ENCODE data around the gene DDI2.
A peak's percentile ranks its signal among the peaks of the same experiment; 100 is the strongest.

Gene DDI2

DNA sequence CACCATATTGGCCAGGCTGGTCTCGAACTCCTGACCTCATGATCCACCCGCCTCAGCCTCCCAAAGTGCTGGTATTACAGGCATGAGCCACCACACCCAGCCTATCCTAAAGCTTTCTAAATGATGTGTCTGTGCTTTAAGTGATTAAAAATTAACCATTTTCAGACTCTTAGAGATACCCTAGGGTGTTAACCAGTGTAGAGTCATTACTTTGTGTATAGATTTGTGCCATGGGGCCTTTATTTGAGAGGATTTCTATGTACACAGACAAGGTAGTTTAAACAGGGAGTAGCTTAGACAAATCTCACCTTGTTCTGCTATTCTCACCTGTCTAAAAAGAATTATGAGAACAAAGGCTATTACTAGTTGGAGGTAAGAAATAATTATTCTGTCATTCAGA lies 54.2 kb downstream of the DDI2 start:
- no peaks in the 10 kb centered on the region for H3K4me1 Mint-ChIP-seq (ENCODE audit: low read depth)
- H3K27me3 Mint-ChIP-seq: no peaks in the 10 kb centered on the region
- no peak overlapping the region for H3K4me3 Mint-ChIP-seq
- DNase-seq: no peak
- H3K9me3 Mint-ChIP-seq: no peaks in the 10 kb centered on the region
- H3K27ac Mint-ChIP-seq: no peak overlapping the region
- H3K36me3 Mint-ChIP-seq (ENCODE audit: low read depth): peaks cover 8% of the 10 kb centered on the region

DNA sequence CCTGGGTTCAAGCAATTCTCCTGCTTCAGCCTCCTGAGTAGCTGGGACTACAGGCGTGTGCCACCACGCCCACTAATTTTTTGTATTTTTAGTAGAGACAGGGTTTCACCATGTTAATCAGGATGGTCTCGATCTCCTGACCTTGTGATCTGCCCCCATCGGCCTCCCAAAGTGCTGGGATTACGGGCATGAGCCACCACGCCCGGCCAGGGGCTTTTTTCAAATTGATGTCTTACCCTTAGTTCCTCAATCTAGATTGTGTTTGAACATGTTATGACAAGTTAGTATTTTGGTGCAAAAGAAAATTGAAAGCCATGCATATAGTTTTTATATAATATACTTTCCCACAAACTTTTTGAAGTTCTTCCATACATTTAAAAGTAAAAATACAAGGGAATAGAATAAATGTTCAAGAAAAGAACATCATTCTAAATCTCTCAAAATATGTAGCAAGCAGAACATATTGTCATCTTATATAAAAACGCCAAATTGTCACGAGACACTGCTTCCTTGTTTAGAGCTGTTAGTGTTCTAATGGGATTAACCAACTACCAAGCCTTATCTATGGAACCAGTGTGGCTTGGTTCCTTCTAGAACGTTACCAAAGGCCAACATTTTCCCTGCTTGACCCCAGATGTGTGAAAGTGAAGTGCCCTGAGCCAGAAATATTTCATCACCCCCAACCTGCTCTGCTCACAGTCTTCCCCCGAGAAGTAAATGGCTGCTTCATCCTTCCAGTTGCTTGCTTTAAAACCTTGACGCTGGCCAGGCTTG lies 57.3 kb downstream of the DDI2 start:
- no peaks in the 10 kb centered on the region for H3K36me3 Mint-ChIP-seq (ENCODE audit: low read depth)
- no peaks in the 10 kb centered on the region for H3K27me3 Mint-ChIP-seq
- no peak overlapping the region for H3K4me3 Mint-ChIP-seq
- no peak for DNase-seq
- no peaks in the 10 kb centered on the region for H3K9me3 Mint-ChIP-seq
- no peak overlapping the region for H3K27ac Mint-ChIP-seq
- H3K4me1 Mint-ChIP-seq (ENCODE audit: low read depth): peaks cover 5% of the 10 kb centered on the region

DNA sequence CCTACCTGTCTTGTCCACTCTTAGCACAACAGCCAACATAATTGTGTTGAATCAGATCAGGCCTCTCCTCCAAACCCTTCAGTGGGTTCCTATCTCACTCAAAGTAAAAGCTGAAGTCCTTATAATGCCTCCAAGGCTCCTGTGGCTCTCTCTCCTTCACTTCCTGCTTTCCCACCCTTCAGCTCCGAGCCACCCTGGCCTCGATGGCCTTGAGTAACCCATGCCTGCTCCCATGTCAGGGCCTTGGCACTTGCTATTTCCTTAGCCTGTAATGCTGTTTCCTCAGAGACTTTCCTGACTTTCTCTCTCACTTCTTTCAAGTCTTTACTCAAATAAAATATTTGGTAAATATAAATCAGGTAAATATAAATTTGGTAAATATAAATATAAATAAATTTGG lies 58.8 kb downstream of the DDI2 start:
- Mint-ChIP-seq H3K36me3 (ENCODE audit: low read depth) (no peaks in the 10 kb centered on the region), H3K27ac (no peak overlapping the region), H3K4me3 (no peak overlapping the region), H3K9me3 (no peaks in the 10 kb centered on the region), H3K4me1 (ENCODE audit: low read depth) (peaks cover 19% of the 10 kb centered on the region), H3K27me3 (no peaks in the 10 kb centered on the region)
- DNase-seq: no peak

DNA sequence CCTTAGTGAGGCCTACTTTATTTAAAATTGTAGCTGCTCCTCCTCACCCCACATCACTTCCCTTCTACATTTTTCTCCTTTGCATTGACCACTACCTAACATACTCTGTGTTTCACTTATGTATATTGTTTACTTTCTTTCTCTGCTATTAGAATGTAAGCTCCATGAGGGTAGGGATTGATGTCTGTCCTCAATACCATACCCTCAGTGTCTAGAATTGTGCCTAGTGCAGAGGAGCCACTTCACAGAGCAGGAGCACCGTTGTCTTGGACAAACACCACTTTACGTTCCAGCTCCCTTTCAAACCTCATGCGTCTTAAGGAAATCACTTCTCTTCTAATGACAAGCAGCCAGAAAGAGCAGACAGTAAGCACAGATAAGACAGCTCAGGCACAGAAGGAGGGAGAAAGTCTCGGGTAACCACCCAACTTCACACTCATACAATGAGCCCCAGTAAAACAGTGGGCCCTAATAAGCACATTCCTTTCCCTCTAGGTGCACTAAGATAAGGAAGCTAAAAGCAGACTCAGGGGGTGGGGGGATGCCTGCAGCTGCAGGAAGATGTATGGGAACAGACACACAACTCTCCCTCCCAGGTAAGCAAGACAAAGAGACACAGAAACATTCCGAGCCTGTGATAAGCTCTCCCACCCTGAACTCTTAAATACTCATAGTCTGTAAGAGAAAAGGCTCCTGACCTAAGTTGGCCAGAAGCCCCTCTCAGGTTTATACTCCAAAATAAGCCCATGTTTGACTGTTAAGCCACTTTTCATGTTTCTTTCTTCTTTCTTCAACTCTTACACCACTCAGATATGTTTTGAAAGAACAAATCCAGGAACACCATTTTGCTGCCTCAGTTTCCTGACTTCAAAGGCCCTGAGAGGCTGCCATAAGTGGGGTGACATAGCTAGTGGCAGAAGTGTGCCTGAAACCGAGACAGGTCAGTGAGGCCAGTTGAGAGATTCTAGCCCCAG lies 59.7 kb downstream of the DDI2 start:
- Mint-ChIP-seq H3K36me3 (ENCODE audit: low read depth) (no peaks in the 10 kb centered on the region), H3K27ac (no peak overlapping the region), H3K9me3 (no peaks in the 10 kb centered on the region)

DNA sequence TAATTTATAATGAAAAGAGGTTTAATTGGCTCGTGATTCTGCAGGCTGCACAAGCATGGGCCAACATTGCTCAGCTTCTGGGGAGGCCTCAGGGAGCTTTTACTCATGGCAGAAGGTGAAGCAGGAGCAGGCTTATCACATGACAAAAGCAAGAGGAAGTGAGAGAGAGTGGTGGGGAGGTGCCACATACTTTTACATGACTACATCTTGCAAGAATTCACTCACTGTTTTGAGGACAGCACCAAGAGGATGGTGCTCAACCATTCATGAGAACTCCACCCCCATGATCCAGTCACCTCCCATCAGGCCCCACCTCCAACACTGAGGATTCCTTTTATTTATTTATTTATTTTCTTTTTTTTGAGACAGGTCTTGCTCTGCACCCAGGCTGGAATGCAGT lies 61.3 kb downstream of the DDI2 start:
- H3K27me3 Mint-ChIP-seq: no peaks in the 10 kb centered on the region
- H3K9me3 Mint-ChIP-seq: no peaks in the 10 kb centered on the region
- no peak overlapping the region for H3K4me3 Mint-ChIP-seq
- peaks cover 26% of the 10 kb centered on the region for H3K4me1 Mint-ChIP-seq (ENCODE audit: low read depth)
- no peaks in the 10 kb centered on the region for H3K36me3 Mint-ChIP-seq (ENCODE audit: low read depth)
- H3K27ac Mint-ChIP-seq: no peak overlapping the region
- no peak for DNase-seq

More for the DNA sequence above, 59.7 kb downstream of the DDI2 start:
- Mint-ChIP-seq H3K27me3 (no peaks in the 10 kb centered on the region), H3K4me1 (ENCODE audit: low read depth) (peaks cover 26% of the 10 kb centered on the region), H3K4me3 (no peak overlapping the region)
- no peak for DNase-seq

DNA sequence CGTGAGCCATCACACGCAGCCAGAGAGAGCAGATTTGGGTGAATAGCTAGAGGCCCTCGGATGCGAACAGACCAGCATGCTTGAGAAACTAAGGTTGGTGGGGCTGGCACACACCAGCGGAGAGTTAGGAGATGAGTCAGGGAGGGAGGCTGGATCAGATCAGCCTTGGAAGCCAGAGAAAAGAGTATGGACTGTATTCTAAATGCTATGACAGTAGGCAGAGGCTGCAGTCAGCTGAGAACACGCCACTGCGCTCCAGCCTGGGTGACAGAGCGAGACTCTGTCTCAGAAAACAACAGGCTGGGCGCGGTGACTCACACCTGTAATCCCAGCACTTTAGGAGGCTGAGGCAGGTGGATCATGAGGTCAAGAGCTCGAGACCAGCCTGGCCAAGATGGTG lies 62.9 kb downstream of the DDI2 start:
- H3K4me1 Mint-ChIP-seq (ENCODE audit: low read depth): peaks cover 28% of the 10 kb centered on the region
- H3K36me3 Mint-ChIP-seq (ENCODE audit: low read depth): peaks cover 4% of the 10 kb centered on the region
- no peaks in the 10 kb centered on the region for H3K9me3 Mint-ChIP-seq
- H3K4me3 Mint-ChIP-seq: no peak overlapping the region
- H3K27me3 Mint-ChIP-seq: no peaks in the 10 kb centered on the region
- H3K27ac Mint-ChIP-seq: peak overlapping the region; percentile 67
- no peak for DNase-seq

DNA sequence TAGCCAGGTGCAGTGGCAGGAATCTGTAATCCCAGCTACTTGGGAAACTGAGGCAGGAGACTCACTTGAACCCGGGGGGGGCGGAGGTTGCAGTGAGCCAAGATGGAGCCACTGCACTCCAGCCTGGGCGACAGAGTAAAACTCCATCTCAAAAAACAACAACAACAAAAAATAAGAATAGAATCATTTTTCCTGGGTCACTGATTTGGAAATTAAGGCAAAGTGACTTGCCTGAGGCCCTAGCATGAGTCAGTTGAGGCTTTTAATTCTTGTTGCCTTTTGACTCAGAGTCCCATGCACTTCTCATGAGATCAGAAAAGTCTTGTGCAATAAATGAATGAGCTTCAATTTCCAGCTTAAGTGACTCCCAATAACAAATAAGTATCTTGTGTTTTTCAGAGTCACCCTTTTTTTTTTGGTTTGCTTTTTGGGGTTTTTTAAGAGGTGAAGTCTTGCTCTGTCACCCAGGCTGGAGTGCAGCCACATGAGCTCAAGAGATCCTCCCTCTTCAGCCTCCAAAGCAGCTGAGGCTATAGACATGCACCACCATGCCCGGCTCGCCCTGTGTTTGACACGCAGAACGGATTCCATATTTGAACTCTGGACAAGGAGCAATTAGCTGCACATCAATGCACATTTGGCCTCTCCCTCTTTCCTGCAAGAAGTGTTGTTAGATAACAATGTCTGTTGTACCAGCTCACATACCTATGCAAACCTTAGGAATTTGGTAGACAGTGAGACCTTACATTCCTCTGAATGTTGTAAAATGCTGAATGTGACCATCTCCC lies 63.5 kb downstream of the DDI2 start:
- Mint-ChIP-seq H3K27me3 (no peaks in the 10 kb centered on the region), H3K4me3 (peak overlapping the region; percentile 38), H3K9me3 (no peaks in the 10 kb centered on the region), H3K27ac (peak overlapping the region; percentile 93), H3K36me3 (ENCODE audit: low read depth) (peaks cover 4% of the 10 kb centered on the region), H3K4me1 (ENCODE audit: low read depth) (peaks cover 32% of the 10 kb centered on the region)
- DNase-seq: no peak

DNA sequence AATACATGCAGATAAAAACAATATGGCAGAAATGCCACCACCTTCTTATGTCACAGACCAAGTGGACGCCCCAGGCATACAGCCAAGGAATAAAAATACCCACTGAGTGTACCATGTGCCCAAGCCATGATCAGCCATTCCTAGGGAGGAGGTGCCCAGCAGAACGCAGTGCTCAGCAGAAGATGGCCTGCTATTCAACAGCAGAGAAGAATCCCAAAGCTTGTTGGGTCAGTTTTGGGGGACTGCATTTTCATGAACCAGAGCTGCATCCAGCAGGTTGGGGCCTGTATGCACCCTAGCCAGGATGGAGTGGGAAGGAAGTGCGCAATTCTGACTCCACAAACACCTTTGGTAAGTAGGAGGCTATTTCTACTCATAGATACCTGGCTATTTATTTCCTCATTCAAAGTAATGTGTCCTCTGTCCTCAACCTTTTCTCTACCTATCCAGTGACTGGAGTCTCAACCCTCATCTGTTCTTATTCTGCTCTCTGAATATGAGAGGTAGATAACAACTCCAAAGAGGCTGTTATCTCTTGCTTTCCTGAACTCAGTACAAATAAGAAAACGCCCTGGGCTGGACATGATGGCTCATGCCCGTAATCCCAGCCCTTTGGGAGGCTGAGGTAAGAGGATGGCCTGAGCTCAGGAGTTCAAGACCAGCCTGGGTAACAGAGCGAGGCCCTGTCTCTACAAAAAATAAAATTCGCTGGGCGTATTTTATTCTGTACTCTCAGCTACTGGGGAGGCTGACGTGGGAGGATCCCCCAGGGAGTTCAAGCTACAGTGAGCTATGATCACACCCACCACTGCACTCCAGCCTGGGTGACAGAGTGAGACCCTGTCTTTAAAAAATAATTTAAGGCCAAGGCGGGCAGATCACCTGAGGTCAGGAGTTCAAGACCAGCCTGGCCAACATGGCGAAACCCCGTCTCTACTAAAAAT lies 64.4 kb downstream of the DDI2 start:
- DNase-seq: no peak
- Mint-ChIP-seq H3K27ac (peak overlapping the region; percentile 93), H3K36me3 (ENCODE audit: low read depth) (peaks cover 4% of the 10 kb centered on the region), H3K4me3 (no peak overlapping the region), H3K27me3 (no peaks in the 10 kb centered on the region), H3K9me3 (no peaks in the 10 kb centered on the region), H3K4me1 (ENCODE audit: low read depth) (peaks cover 37% of the 10 kb centered on the region)

DNA sequence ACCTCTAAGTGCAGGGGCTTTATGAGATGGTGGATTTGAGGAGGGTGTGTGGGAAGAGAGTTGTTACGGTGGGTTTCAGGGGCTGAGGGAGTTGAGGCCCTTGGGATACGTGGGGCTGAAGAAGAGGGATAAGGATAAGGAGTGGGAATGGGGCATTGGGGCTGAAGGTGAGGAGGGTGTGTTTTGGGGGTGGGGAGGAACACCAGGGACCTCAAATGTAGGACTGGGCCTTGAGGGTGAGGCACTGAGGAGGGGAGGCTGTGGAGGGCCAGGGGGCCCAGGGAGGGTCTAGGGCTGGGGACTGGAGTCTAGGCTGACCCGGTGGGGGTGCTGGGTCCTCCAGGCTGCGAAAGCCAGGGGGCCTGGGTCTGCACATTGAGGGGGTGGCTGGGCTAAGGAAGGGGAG lies 65.7 kb downstream of the DDI2 start:
- peaks cover 47% of the 10 kb centered on the region for H3K4me1 Mint-ChIP-seq (ENCODE audit: low read depth)
- H3K27me3 Mint-ChIP-seq: no peaks in the 10 kb centered on the region
- H3K4me3 Mint-ChIP-seq: peak overlapping the region; percentile 74
- H3K36me3 Mint-ChIP-seq (ENCODE audit: low read depth): peaks cover 10% of the 10 kb centered on the region
- DNase-seq: no peak
- H3K9me3 Mint-ChIP-seq: no peaks in the 10 kb centered on the region
- H3K27ac Mint-ChIP-seq: peak overlapping the region; percentile 88

DNA sequence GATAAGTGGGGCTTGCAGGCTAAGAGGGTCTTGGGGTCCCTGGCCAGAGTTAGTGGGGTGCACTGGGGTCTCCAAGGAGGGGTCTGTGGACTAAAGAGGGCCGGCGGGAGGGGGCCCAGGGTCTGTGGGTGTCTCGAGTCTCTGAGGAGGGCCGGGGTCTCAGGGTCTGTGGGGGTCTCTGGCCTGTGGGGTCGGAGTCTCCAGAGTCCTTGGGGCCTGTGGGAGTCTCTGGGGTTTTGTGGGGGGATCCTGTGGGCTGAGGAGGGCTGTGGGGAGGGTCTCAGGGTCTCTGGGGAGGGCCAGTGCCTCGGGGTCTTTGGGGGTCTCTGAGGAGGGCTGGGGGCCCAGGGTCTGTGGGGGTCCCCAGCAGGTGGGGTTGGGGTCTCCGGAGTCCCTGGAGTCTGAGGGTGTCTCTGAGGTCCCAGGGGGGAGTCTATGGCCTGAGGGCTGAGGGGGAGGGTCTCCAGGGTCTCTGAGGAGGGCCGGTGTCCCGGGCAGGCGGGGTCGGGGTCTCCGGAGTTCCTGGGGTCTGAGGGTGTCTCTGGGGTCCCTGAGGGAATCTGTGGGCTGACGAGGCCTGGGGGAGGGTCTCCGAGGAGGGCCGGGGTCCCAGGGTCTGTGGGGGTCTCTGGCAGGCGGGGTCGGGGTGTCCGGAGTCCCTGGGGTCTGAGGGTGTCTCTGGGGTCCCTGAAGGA lies 66.2 kb downstream of the DDI2 start:
- Mint-ChIP-seq H3K4me1 (ENCODE audit: low read depth) (peaks cover 49% of the 10 kb centered on the region), H3K36me3 (ENCODE audit: low read depth) (peaks cover 12% of the 10 kb centered on the region), H3K4me3 (peak overlapping the region; percentile 74), H3K27me3 (no peaks in the 10 kb centered on the region), H3K27ac (peak overlapping the region; percentile 88), H3K9me3 (no peaks in the 10 kb centered on the region)
- no peak for DNase-seq

DNA sequence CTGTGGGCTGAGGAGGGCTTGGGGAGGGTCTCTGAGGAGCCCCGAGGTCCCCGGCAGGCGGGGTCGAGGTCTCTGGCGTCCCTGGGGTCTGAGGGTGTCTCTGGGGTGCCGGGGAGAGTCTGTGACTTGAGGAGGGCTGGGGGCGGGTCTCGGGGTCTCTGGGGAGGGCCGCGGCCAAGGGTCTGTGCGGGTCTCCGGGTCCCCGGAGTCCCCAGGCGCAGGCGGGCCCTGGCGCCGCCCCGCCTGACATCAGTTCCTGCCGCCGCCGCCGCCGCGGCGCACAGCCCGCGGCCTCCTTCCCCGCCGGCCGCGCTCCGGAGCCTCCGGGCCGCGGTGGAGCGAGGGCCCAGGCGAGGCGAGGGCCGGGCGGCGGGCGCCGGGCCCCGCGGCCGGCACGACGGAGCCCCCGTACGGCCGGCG lies 66.8 kb downstream of the DDI2 start, which contains the start of gene PLEKHM2:
Gene PLEKHM2 (plus strand): TSS at position 279 of the 420 bp plus-strand sequence. CDS start 239 bp downstream, outside the sequence.
- Mint-ChIP-seq H3K36me3 (ENCODE audit: low read depth) (peaks cover 16% of the 10 kb centered on the region), H3K27me3 (no peaks in the 10 kb centered on the region), H3K27ac (peak within 1 kb of the TSS; percentile 93), H3K4me1 (ENCODE audit: low read depth) (peaks cover 50% of the 10 kb centered on the region), H3K9me3 (no peaks in the 10 kb centered on the region), H3K4me3 (peak within 1 kb of the TSS; percentile 88)
- DNase-seq: peak; percentile 68

DNA sequence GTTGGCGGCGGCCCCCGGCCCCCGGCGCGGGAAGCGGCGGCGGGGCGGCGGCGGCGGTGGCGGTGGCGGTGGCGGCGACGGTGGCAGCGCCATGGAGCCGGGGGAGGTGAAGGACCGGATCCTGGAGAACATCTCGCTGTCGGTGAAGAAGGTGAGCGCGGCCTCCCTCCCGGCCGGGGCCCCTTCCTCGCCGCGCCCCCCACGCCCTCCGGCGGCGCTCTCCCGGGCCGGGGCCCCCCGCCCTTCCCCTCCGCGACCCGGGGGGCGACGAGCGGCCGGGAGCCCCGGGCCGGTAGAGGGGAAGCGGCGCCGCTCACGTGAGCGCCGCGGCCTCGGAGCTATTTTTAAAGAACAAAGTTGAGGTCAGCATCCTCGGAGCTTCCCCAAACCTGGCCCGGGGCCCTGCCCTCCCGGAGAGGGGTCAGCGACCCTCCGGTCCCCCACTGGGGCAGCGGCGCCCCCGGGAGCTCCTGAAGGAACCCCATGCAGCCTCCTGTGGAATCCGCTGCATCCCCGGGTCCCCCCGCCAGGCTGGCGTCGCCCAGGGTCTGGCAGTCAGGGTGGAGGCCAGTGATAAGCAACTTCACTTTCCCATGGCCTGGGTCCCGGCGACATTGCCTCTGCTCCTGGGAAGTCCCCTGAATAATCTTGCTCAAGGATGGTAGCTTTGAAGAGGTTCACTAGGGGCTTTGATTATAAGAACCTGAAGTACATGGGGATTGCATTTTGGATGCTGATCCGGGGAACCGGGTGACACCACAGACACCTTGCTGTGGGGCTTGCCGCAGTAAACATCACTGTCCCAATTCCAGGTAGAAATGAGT lies 67.4 kb downstream of the DDI2 start:
- Mint-ChIP-seq H3K27ac (peak overlapping the region; percentile 93), H3K4me1 (ENCODE audit: low read depth) (peaks cover 47% of the 10 kb centered on the region), H3K36me3 (ENCODE audit: low read depth) (peaks cover 22% of the 10 kb centered on the region), H3K9me3 (no peaks in the 10 kb centered on the region), H3K27me3 (no peaks in the 10 kb centered on the region), H3K4me3 (peak overlapping the region; percentile 88)
- peak; percentile 67 for DNase-seq
